ENCODE data around the gene GRIA4.

GRCh38 chr11:105701098-105701497 is 91.2 kb downstream of the GRIA4 start:
- TF ChIP-seq CTCF (IDR thresholded peaks at IDR 0.05) = no peak
- no peak for TF ChIP-seq EP300 (IDR thresholded peaks at IDR 0.05)
- TF ChIP-seq SMC3 (IDR thresholded peaks at IDR 0.05) = no peak

All from A549 (cell line).